ENCODE data around the gene KRT71.

The KRT71 gene

DNA sequence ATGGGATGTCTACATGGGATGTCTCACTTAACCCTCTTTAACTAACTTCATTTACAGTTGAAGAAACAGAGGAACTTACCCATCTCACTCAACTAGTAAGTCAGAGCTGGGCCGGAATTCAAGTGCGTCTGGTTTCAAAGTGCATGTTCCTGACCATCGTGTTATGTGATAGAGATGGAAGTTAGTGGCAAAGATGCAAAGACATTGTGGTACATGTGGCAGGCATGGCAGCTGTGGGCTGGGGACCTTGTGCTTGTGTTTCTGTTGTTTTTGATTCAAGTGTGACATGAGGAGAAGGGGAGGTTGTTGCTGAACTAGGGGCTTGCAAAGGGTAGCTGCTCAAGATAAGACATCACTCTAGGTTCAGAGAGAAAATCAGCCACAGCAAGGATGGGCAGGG is 23.0 kb upstream of the KRT71 start:
- TF ChIP-seq, protein P1, sequence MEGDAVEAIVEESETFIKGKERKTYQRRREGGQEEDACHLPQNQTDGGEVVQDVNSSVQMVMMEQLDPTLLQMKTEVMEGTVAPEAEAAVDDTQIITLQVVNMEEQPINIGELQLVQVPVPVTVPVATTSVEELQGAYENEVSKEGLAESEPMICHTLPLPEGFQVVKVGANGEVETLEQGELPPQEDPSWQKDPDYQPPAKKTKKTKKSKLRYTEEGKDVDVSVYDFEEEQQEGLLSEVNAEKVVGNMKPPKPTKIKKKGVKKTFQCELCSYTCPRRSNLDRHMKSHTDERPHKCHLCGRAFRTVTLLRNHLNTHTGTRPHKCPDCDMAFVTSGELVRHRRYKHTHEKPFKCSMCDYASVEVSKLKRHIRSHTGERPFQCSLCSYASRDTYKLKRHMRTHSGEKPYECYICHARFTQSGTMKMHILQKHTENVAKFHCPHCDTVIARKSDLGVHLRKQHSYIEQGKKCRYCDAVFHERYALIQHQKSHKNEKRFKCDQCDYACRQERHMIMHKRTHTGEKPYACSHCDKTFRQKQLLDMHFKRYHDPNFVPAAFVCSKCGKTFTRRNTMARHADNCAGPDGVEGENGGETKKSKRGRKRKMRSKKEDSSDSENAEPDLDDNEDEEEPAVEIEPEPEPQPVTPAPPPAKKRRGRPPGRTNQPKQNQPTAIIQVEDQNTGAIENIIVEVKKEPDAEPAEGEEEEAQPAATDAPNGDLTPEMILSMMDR (IDR thresholded peaks at IDR 0.05; ENCODE audit: low read depth, low read length): no peak
- no peak overlapping the region for H3K4me3 ChIP-seq (ENCODE audit: low read depth, low read length)

GRCh38 chr12:52575256-52575655 is 22.3 kb upstream of the KRT71 start:
- TF ChIP-seq, protein P1 (IDR thresholded peaks at IDR 0.05; ENCODE audit: low read depth, low read length): no peak
- no peak overlapping the region for H3K4me3 ChIP-seq (ENCODE audit: low read depth, low read length)

- TF ChIP-seq, protein P1 (IDR thresholded peaks at IDR 0.05; ENCODE audit: low read depth, low read length): no peak
- H3K4me3 ChIP-seq (ENCODE audit: low read depth, low read length): no peak within 1 kb of the TSS
Measured at GRCh38 chr12:52573743-52574142, 20.8 kb upstream of the KRT71 start, which contains the start of gene KRT74. Gene KRT74, minus strand, starts transcription at chr12:52573843. Its CDS starts 66 bp downstream, at chr12:52573777.

DNA sequence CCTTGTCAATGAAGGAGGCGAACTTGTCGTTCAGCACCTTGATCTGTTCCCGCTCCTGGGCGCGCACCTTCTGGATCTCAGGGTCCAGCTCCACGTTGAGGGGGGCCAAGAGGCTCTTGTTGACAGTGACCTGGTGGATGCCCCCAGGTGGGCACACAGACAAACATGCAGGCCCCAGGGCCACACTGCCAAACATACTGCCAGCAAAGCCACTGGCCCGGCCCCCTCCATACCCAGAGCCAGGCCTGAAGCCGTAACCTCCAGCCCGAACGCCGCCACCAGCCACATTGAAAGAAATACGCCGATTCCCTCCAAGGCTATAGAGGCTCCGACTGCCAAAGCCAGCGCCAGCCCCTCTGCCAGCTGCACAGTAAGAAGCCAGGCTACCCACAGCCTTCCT is 20.4 kb upstream of the KRT71 start:
- TF ChIP-seq, protein P1 (IDR thresholded peaks at IDR 0.05; ENCODE audit: low read depth, low read length): no peak

GRCh38 chr12:52570511-52570910 is 17.6 kb upstream of the KRT71 start:
- H3K4me3 ChIP-seq (ENCODE audit: low read depth, low read length): no peak overlapping the region
- TF ChIP-seq, protein P1 (IDR thresholded peaks at IDR 0.05; ENCODE audit: low read depth, low read length): no peak

More for the DNA sequence above, 20.4 kb upstream of the KRT71 start:
- H3K4me3 ChIP-seq (ENCODE audit: low read depth, low read length): no peak overlapping the region

DNA sequence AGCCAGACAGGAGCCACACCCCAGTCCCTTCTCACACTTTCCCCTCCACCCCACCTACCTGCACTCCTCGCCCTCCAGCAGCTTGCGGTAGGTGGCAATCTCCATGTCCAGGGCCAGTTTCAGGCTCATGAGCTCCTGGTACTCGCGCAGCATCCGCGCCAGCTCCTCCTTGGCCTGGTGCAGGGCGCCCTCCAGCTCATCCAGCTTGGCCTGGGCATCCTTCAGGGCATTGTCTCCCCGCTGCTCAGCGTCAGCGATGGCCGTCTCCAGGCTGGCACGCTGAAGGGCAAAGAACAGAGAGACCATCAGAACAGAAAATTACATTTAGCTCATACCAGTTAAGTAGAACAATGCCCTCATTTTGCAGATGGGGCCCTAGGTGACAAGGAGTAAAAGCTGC is 15.2 kb upstream of the KRT71 start:
- no peak overlapping the region for H3K4me3 ChIP-seq (ENCODE audit: low read depth, low read length)
- TF ChIP-seq, protein P1 (IDR thresholded peaks at IDR 0.05; ENCODE audit: low read depth, low read length): no peak

GRCh38 chr12:52566847-52567291 is 13.9 kb upstream of the KRT71 start:
- TF ChIP-seq, protein P1 (IDR thresholded peaks at IDR 0.05; ENCODE audit: low read depth, low read length): no peak
- H3K4me3 ChIP-seq (ENCODE audit: low read depth, low read length): no peak overlapping the region
